ENCODE results near the gene BCL3. TPM values are rescaled to one million over a fixed set of nuclear protein-coding genes. Genes with fewer than 3 reads are reported as not detected.

The BCL3 gene
- total and polyA plus RNA-seq, 7 donors, result 5.7 to 36.4 (median 13.3) TPM

- Histone ChIP-seq H3K27me3 (ENCODE audit: insufficient read depth in 3 of 3, low read length in 2 of 3) (no peaks in the 10 kb centered on the region), H3K36me3 (ENCODE audit: insufficient read depth in 1 of 2, low read depth in 1 of 2) (peaks cover 3 to 40% of the 10 kb centered on the region in 2 donors), H3K27ac (peak overlapping the region; percentile 94), H3K4me3 (peak overlapping the region; percentile 97), H3K9me3 (no peaks in the 10 kb centered on the region), H3K4me1 (peaks cover 36% of the 10 kb centered on the region)
- WGBS, 3 donors, result 63 to 77% (median 64%) methylated on average over 10 of the region's 10 CpGs
- no peak for TF ChIP-seq CTCF (IDR thresholded peaks at IDR 0.05)
- intact Hi-C loops (cut with DNase I), result loop anchor here in 1 of 2 donors (10.0 kb wide), 1 partner anchor 1035 kb away; the partner anchor contains the start of gene DMPK
- DNase-seq (no peak), ATAC-seq (no peak)
Observed at GRCh38 chr19:44749994-44750393, 1.5 kb downstream of the BCL3 start.

- no peaks in the 10 kb centered on the region for H3K27me3 ChIP-seq (ENCODE audit: insufficient read depth in 3 of 3, low read length in 2 of 3)
- no peak for ATAC-seq
- TF ChIP-seq CTCF (IDR thresholded peaks at IDR 0.05), result no peak
- peak overlapping the region; percentile 97 for H3K4me3 ChIP-seq
- no peak for DNase-seq
- 59 to 69% (median 60%) methylated on average over 8 of the region's 8 CpGs for WGBS, 3 donors
- intact Hi-C loops (cut with DNase I), result no loop called here
- H3K4me1 ChIP-seq, result peaks cover 49% of the 10 kb centered on the region
- no peaks in the 10 kb centered on the region for H3K9me3 ChIP-seq
- peak overlapping the region; percentile 95 for H3K27ac ChIP-seq
- H3K36me3 ChIP-seq (ENCODE audit: insufficient read depth in 1 of 2, low read depth in 1 of 2), result peaks cover 3 to 56% of the 10 kb centered on the region in 2 donors
Observed at GRCh38 chr19:44752123-44752815, 3.8 kb downstream of the BCL3 start.

GRCh38 chr19:44752816-44753625, 4.5 kb downstream of the BCL3 start:
- no peaks in the 10 kb centered on the region for H3K9me3 ChIP-seq
- ATAC-seq (peak; percentile 74 to 84 (median 77)), DNase-seq (peak; percentile 92 to 95)
- intact Hi-C loops (cut with DNase I), result no loop called here
- peaks cover 3 to 63% of the 10 kb centered on the region in 2 donors for H3K36me3 ChIP-seq (ENCODE audit: insufficient read depth in 1 of 2, low read depth in 1 of 2)
- no peak for TF ChIP-seq CTCF (IDR thresholded peaks at IDR 0.05)
- H3K4me3 ChIP-seq, result peak overlapping the region; percentile 97
- no peaks in the 10 kb centered on the region for H3K27me3 ChIP-seq (ENCODE audit: insufficient read depth in 3 of 3, low read length in 2 of 3)
- H3K4me1 ChIP-seq, result peaks cover 56% of the 10 kb centered on the region
- peak overlapping the region; percentile 95 for H3K27ac ChIP-seq
- 13% methylated on average over 18 of the region's 18 CpGs for WGBS, 3 donors

GRCh38 chr19:44753626-44753931, 5.1 kb downstream of the BCL3 start:
- Histone ChIP-seq H3K36me3 (ENCODE audit: insufficient read depth in 1 of 2, low read depth in 1 of 2) (peaks cover 3 to 69% of the 10 kb centered on the region in 2 donors), H3K9me3 (no peaks in the 10 kb centered on the region), H3K27ac (peak overlapping the region; percentile 95), H3K4me1 (peaks cover 58% of the 10 kb centered on the region), H3K4me3 (peak overlapping the region; percentile 97), H3K27me3 (ENCODE audit: insufficient read depth in 3 of 3, low read length in 2 of 3) (no peaks in the 10 kb centered on the region)
- DNase-seq (no peak), ATAC-seq (no peak)
- 0 to 3% (median 0%) methylated on average over 4 to 11 of the region's 11 CpGs for WGBS, 3 donors
- intact Hi-C loops (cut with DNase I), result no loop called here
- no peak for TF ChIP-seq CTCF (IDR thresholded peaks at IDR 0.05)
